Panc1 (cell line): ENCODE data around the gene FRMPD1.

Source experiments
- POLR2AphosphoS5 ChIP-seq: IDR thresholded peaks from 2 replicates; pipeline ENCODE4 v1.6.1; 2012; ENCODE audit warnings: mild to moderate bottlenecking, low read depth, low read length, moderate library complexity
- TF ChIP-seq, protein P1 (sequence below): fragments of 450-650 bp; IDR thresholded peaks from 2 replicates; pipeline ENCODE4 v1.5.1; 2017; ENCODE audit warnings: mild to moderate bottlenecking

DNA sequence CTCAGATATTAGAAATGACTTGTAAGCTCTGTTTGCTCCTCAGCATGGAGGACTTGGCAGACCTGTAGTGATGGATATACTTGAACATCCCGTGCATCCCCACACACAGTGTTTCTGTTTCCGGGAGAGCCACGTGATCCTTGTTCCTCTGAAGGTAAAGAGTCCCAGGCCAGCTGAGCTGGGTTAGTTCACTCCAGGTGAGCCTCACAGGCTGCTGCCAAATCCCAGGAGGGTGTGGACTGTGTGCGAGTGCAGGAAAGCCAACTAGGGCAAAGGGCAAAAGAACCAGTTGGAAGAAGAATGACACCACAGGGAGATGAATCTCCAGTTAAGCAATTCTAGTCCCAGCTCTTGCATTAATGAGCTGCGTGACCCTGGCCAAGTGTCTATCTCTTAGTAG lies 47.9 kb upstream of the FRMPD1 start:
- TF ChIP-seq, protein P1, sequence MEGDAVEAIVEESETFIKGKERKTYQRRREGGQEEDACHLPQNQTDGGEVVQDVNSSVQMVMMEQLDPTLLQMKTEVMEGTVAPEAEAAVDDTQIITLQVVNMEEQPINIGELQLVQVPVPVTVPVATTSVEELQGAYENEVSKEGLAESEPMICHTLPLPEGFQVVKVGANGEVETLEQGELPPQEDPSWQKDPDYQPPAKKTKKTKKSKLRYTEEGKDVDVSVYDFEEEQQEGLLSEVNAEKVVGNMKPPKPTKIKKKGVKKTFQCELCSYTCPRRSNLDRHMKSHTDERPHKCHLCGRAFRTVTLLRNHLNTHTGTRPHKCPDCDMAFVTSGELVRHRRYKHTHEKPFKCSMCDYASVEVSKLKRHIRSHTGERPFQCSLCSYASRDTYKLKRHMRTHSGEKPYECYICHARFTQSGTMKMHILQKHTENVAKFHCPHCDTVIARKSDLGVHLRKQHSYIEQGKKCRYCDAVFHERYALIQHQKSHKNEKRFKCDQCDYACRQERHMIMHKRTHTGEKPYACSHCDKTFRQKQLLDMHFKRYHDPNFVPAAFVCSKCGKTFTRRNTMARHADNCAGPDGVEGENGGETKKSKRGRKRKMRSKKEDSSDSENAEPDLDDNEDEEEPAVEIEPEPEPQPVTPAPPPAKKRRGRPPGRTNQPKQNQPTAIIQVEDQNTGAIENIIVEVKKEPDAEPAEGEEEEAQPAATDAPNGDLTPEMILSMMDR = no peak
- no peak for TF ChIP-seq POLR2AphosphoS5
